NT2/D1 (cell line): ENCODE data around the gene PKP1.

Experiments used
- SUZ12 ChIP-seq: IDR thresholded peaks from 2 replicates; pipeline ENCODE4 v1.6.1; 2011; ENCODE audit not compliant: insufficient read length, insufficient read depth; ENCODE audit errors: extremely low read depth
- YY1 ChIP-seq: IDR thresholded peaks from 2 replicates; pipeline ENCODE4 v1.6.1; 2011; ENCODE audit not compliant: insufficient read length, insufficient read depth

GRCh38 chr1:201335901-201336300, 52.6 kb downstream of the PKP1 start:
- TF ChIP-seq YY1 (no peak), SUZ12 (no peak)
